Regular cardiac myocyte (primary cell): Measurements from ENCODE around the gene UBE4B. TPM values are rescaled to one million over a fixed set of nuclear protein-coding genes. Genes with fewer than 3 reads are reported as not detected.

Experiments
- total RNA-seq: library from RNA; depleted of rRNA; stranded (reverse); fragments of >200 nt; gene quantifications from 2 replicates; pipeline ENCODE4 v1.2.3, GENCODE V29; 2014

UBE4B gene
- total RNA-seq, result 19.4 and 21.5 TPM in 2 replicates

DNA sequence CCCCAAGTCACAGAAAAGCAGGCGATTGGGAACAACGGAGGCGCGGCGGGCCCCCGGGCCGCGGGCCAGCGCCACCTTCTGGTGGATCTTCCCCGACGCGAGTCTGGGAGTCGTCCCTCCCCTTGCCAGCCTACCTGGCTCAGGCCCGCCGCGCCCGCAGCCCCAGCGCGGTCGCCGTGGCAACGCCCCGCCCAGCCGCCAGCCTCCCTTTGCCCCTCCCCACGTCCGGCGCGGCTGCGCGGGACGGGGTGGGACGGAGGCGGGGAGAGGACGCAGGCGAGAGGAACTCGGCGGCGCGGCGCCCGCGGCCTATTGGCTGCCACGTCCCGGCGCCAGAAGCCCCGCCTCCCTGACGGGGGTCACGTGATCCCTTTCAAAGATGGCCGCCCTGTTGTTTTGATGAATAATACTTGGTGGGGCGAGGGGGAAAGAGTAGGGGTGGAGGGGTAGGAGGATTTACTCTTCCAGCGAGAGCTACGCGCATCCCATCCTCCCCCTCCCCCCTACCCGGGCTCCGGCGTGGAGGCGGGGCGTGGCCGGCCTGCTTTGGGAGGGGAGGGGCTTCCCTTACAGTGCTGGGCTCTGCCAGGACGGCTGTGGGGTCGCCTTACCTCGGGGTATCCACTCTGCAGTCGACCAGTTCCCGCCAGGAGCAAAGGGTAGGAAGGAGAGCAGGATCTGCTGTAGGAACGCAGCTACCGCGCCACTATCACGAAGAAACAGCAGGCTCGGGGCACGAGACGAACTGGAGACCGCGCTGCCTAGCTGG is at the start of gene UBE4B:
UBE4B (plus strand) TSS at position 369 of the 769 bp plus-strand sequence. CDS start 713 bp downstream, outside the sequence.

DNA sequence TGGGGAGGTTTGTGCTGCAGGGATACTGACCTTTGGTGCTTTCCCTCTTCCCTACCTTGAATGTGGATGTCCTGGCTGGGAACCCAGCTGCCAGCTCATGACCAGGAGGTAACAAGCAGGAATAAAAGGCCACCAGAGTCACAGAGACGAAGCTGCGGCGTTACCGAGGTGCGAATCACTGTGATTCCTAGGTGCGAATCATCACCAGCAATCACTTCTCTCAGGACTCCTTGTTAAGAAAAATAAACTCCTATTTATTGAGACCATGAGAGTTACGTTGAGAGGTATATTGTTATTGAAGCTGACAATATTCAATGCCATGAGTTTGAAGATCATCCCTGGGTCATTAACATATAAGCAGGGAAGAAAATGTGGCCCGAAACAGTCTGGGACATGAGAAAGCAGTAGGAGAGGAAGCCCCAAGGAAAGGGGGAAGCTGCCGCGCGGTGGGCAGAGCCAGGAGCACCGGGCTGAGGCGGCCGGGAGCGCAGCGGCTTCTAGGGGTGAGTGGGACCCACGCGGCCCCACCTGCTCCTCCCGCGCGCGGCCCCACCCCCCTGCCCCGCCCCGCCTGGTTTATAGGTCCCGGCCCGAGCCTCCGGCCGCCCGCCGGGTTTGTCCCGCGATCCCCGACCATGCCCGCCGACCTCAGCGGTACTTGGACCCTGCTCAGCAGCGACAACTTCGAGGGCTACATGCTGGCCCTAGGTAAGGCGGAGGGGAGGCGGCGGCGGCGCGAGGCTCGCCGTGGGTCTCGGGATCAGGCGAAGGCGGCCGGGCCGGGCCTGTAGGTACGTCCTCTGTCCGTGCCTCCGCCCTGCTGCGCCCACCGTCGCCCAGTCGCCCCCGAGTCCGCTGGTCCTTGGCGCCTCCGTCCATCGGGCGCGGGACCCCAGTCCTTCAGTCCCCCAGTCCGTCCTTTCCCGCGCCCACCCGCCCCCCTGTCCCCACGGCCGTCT is 35.9 kb upstream of the UBE4B start, which contains the start of gene RBP7:
RBP7 (plus strand) TSS at position 605 of the 959 bp plus-strand sequence; CDS start at position 636, 31 bp downstream.

DNA sequence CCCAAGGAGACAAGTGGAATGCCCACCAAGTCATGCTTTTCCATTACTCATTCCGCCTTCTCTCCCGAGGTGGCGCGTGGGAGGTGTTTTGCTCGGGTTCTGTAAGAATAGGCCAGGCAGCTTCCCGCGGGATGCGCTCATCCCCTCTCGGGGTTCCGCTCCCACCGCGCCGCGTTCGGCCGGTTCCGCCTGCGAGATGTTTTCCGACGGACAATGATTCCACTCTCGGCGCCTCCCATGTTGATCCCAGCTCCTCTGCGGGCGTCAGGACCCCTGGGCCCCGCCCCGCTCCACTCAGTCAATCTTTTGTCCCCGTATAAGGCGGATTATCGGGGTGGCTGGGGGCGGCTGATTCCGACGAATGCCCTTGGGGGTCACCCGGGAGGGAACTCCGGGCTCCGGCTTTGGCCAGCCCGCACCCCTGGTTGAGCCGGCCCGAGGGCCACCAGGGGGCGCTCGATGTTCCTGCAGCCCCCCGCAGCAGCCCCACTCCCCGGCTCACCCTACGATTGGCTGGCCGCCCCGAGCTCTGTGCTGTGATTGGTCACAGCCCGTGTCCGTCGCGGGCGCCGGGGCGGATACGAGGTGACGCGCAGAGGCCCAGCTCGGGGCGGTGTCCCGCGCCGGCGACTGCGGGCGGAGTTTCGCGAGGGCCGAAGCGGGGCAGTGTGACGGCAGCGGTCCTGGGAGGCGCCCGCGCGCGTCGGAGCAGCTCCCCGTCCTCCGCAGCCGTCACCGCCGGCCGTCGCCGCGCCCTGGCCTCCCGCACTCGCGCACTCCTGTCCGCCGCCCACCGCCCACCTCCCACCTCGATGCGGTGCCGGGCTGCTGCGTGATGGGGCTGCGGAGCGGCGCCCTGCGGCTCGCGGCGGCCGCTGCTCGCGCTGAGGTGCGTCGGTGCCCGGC is 177.4 kb downstream of the UBE4B start, which contains the start of gene KIF1B:
KIF1B (plus strand) TSS at position 666 of the 906 bp plus-strand sequence. CDS start 21,759 bp downstream, outside the sequence.

Other genes starting within 250 kb of the UBE4B start
- gene CLSTN1, start 209.0 kb upstream of the UBE4B start, total RNA-seq, result 83.4 and 92.7 TPM in 2 replicates
- 20.5 and 20.9 TPM in 2 replicates for gene CTNNBIP1, start 122.7 kb upstream of the UBE4B start, total RNA-seq
- gene LZIC, start 89.6 kb upstream of the UBE4B start, total RNA-seq, result 28.8 and 41.8 TPM in 2 replicates
- 19.9 and 20.6 TPM in 2 replicates for gene NMNAT1, start 89.5 kb upstream of the UBE4B start, total RNA-seq
- gene RBP7, start 35.7 kb upstream of the UBE4B start, total RNA-seq, result not detected in 2 replicates
- gene KIF1B, start 177.6 kb downstream of the UBE4B start, total RNA-seq, result 25.1 and 26.5 TPM in 2 replicates